ENCODE results near the gene DLG2. TPM values are rescaled to one million over a fixed set of nuclear protein-coding genes. Genes with fewer than 3 reads are reported as not detected.

DLG2 gene
- total and polyA plus RNA-seq, 4 donors, result 0.30 to 5.5 (median 0.68) TPM

GRCh38 chr11:84558085-84558905 lies 1068.8 kb downstream of the DLG2 start:
- no peak overlapping the region for H3K27ac ChIP-seq (ENCODE audit: low read depth in 1 of 2, low read length in 2 of 2)
- 40% methylated on average over 5 of the region's 5 CpGs for WGBS
- H3K27me3 ChIP-seq (ENCODE audit: control insufficient read depth in 4 of 4, insufficient read depth in 4 of 4, low read length in 3 of 4), result no peaks in the 10 kb centered on the region
- peaks cover 3 to 13% (median 10%) of the 10 kb centered on the region in 4 donors for H3K4me1 ChIP-seq (ENCODE audit: control insufficient read depth in 4 of 4, insufficient read depth in 4 of 4, low read length in 3 of 4)
- H3K9ac ChIP-seq (ENCODE audit: low read depth in 1 of 2, low read length in 2 of 2), result no peak overlapping the region
- TF ChIP-seq SP1 (IDR thresholded peaks at IDR 0.05), result no peak
- TF ChIP-seq CTCF (IDR thresholded peaks at IDR 0.05; ENCODE audit: low read depth, low read length, missing input control), result peak; percentile 86
- peak; percentile 73 for TF ChIP-seq REST (IDR thresholded peaks at IDR 0.05)
- TF ChIP-seq EGR1 (IDR thresholded peaks at IDR 0.05; ENCODE audit: low read depth in 2 of 2), result no peak
- peak; percentile 87 to 89 for TF ChIP-seq RAD21 (IDR thresholded peaks at IDR 0.05)
- no peak for TF ChIP-seq JUND (IDR thresholded peaks at IDR 0.05)
- no peak for TF ChIP-seq HNF4G (IDR thresholded peaks at IDR 0.05)
- TF ChIP-seq GABPA (IDR thresholded peaks at IDR 0.05 in 1 of 2, conservative IDR thresholded peaks at IDR 0.05 in 1 of 2), result no peak
- no peak for TF ChIP-seq FOXA2 (IDR thresholded peaks at IDR 0.05)
- TF ChIP-seq RXRA (IDR thresholded peaks at IDR 0.05), result no peak
- TF ChIP-seq ZBTB33 (IDR thresholded peaks at IDR 0.05), result no peak
- TF ChIP-seq FOXA1 (IDR thresholded peaks at IDR 0.05), result no peak
- H3K9me3 ChIP-seq (ENCODE audit: control insufficient read depth in 4 of 4, low read length in 3 of 4), result no peaks in the 10 kb centered on the region
- DNase-seq (ENCODE audit: low spot score), result no peak
- H3K4me3 ChIP-seq (ENCODE audit: low read depth in 1 of 3, low read length in 3 of 3), result no peak overlapping the region
- H3K36me3 ChIP-seq (ENCODE audit: control insufficient read depth in 4 of 4, insufficient read depth in 3 of 4, low read depth in 1 of 4, low read length in 3 of 4), result no peaks in the 10 kb centered on the region

GRCh38 chr11:84552791-84553190 lies 1074.4 kb downstream of the DLG2 start:
- WGBS, result 68% methylated on average over 2 of the region's 2 CpGs
- no peak overlapping the region for H3K27ac ChIP-seq (ENCODE audit: low read depth in 1 of 2, low read length in 2 of 2)
- H3K36me3 ChIP-seq (ENCODE audit: control insufficient read depth in 4 of 4, insufficient read depth in 3 of 4, low read depth in 1 of 4, low read length in 3 of 4), result no peaks in the 10 kb centered on the region

More at GRCh38 chr11:84552791-84553190, 1074.4 kb downstream of the DLG2 start:
- H3K27me3 ChIP-seq (ENCODE audit: control insufficient read depth in 4 of 4, insufficient read depth in 4 of 4, low read length in 3 of 4), result no peaks in the 10 kb centered on the region
- no peak for TF ChIP-seq YY1 (IDR thresholded peaks at IDR 0.05)
- TF ChIP-seq MAX (IDR thresholded peaks at IDR 0.05), result no peak
- TF ChIP-seq JUND (IDR thresholded peaks at IDR 0.05), result no peak
- no peak for TF ChIP-seq SP1 (IDR thresholded peaks at IDR 0.05)
- TF ChIP-seq HNF4G (IDR thresholded peaks at IDR 0.05), result no peak
- no peak for TF ChIP-seq ZBTB33 (IDR thresholded peaks at IDR 0.05)
- TF ChIP-seq EGR1 (IDR thresholded peaks at IDR 0.05; ENCODE audit: low read depth in 2 of 2), result no peak
- no peak for TF ChIP-seq RAD21 (IDR thresholded peaks at IDR 0.05)
- TF ChIP-seq FOXA2 (IDR thresholded peaks at IDR 0.05), result no peak
- no peak for TF ChIP-seq ATF3 (IDR thresholded peaks at IDR 0.05)
- no peak for TF ChIP-seq FOXA1 (IDR thresholded peaks at IDR 0.05)
- no peak for TF ChIP-seq HNF4A (conservative IDR thresholded peaks at IDR 0.05)
- no peak for TF ChIP-seq REST (IDR thresholded peaks at IDR 0.05)
- H3K4me3 ChIP-seq (ENCODE audit: low read depth in 1 of 3, low read length in 3 of 3), result no peak overlapping the region
- no peaks in the 10 kb centered on the region for H3K9me3 ChIP-seq (ENCODE audit: control insufficient read depth in 4 of 4, low read length in 3 of 4)
- H3K4me1 ChIP-seq (ENCODE audit: control insufficient read depth in 4 of 4, insufficient read depth in 4 of 4, low read length in 3 of 4), result no peaks in the 10 kb centered on the region
- no peak overlapping the region for H3K9ac ChIP-seq (ENCODE audit: low read depth in 1 of 2, low read length in 2 of 2)
- DNase-seq (ENCODE audit: low spot score), result no peak
